GM10847 (cell line): ENCODE results near the gene RNF38.

Source experiments
- POLR2A ChIP-seq: IDR thresholded peaks from 2 replicates; pipeline ENCODE4 v1.6.1; 2011; ENCODE audit not compliant: insufficient read length; ENCODE audit errors: extremely low read depth

The RNF38 gene

DNA sequence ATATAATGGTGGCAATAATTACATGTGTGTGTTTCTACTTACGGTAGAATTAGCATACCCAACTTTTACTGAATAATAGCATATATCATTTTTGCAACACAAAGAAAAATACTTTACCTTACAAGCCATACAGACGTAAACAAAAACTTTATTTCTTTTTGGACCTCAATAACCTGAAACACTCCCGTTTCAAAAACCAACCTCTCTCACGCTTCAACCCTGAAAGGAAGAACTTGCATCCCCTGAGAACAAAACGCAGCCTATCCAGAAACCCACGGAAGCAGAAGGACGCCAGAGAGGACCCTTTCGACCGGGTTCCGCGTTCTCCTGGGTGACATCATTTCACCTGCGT is at the start of gene RNF38:
Gene RNF38, minus strand, starts transcription at position 290 of the 352 bp plus-strand sequence. Its CDS starts 161 bp downstream, at position 129.
- TF ChIP-seq POLR2A, result no peak

- TF ChIP-seq POLR2A, result no peak
These were observed 47.9 kb upstream of the RNF38 start for GRCh38 chr9:36448017-36448416.

DNA sequence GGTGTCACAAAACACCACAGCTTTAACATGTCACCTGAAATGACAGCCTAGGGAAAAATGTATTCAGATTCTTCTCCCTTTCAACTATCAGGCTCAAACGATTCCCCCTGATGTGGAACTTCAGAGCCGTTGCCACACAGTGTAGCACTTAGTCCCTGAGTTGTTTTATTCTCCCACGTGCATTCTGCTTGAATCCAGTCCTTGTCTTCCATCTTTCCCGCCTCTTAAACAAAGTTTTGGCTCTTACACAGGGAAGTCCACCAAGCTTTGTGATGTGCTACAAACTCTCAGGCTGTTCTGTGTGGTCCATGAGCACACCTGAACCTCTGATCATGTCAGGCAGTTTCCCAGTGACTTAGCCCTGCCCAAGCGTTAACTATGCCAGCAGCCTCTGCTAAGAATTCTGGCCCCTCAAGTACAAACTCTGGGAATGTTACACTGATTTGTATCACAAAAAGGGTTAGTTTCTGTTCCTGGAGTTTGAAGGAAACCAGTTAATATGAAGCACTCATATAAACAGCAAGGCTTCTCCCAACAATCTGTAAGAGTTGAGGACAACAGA is 45.8 kb upstream of the RNF38 start:
- no peak for TF ChIP-seq POLR2A

- TF ChIP-seq POLR2A, result no peak
These were observed 44.1 kb upstream of the RNF38 start for GRCh38 chr9:36444203-36444602.

- no peak for TF ChIP-seq POLR2A
These were observed 43.5 kb upstream of the RNF38 start for GRCh38 chr9:36443581-36443980.

- TF ChIP-seq POLR2A, result no peak
These were observed 42.6 kb upstream of the RNF38 start for GRCh38 chr9:36442710-36443109.

DNA sequence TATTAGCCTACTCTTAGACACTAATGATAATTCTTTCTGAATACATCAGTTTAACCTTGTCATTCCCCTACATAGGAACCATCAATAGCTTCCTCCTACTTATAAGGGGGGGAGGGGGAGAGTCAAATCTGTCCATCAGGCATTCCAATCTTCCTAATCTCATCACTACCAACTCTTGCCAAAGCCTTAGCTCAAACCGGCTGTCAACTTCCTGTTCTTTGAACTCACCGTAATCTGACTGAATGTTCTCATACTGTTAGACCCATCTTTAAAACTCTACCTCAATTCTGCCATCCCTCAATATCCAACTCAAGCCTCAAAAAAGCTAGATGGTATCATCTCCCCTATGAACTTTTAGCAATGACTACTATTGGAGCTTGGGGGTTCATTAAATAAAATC is 41.9 kb upstream of the RNF38 start:
- no peak for TF ChIP-seq POLR2A

DNA sequence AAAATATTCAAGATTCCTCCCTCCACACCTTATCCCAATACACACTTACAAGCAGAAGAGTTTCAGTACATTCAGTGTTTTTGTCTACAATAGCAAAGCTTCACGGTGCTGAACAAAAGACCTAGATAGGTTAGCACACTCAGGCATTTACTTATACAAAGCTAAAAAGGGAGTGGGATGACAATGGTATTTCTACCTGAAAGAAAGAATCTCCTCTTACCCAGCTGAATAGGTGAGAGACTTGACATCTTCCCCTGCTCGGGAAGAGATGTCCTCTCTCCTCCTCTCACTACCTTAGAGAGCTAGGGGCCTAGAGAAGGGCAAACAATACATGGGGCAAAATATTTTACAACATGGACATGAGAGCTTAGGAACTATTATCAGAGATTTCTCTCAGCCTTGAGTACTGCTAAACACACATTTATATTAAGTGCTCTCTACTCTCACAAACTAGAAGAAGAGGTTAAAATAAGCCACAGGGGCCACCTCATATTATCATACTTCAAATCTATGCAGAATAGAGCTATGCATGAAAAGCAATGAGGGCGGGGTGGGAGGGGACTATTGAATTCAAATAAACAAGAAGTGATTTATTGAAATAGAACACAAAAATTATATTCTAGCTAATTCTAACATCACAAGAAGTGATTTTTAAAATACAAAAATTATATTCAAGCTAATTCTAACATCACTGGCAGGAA is 38.6 kb upstream of the RNF38 start:
- no peak for TF ChIP-seq POLR2A

GRCh38 chr9:36437790-36438189 is 37.7 kb upstream of the RNF38 start:
- TF ChIP-seq POLR2A, result no peak

GRCh38 chr9:36436909-36437308 is 36.8 kb upstream of the RNF38 start:
- TF ChIP-seq POLR2A, result no peak

- no peak for TF ChIP-seq POLR2A
These were observed 33.3 kb upstream of the RNF38 start for GRCh38 chr9:36433386-36433785.

- TF ChIP-seq POLR2A, result no peak
These were observed 31.0 kb upstream of the RNF38 start for GRCh38 chr9:36431078-36431477.

DNA sequence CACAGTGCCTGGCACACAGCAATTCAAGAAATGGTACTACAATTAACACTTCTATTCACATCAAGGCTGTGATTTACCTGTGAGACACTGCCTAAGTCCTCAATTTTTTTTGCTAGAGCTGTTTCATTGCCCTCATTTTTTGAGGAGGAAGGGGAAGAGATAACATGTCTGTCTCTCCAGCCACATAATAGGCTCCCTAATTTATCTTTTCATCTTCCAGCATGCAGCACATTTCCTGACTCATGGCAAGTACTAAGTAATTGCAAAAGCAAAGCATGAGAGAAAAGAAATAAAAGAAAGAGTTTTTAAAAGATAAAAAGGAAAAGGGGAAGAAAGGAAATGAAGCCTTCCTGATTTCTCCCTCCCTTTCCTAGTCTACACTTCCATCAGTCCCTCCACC is 26.9 kb upstream of the RNF38 start:
- TF ChIP-seq POLR2A, result no peak

DNA sequence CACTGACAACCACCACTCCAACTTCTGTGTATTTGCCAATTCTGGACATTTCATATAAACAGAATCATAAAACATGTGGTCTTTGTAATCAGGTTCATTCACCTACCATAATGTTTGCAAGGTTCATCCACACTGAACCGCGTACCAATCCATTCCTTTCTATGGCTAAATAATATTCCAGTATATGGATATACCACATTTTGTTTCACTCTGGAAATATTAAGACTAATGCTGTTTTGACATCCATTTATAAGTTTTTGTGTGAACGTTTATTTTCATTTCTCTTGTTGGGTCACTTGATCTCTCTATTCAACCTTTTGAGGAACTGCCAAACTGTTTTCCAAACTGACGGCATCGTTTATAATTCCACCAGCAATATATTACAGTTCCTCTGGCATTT is 26.3 kb upstream of the RNF38 start:
- no peak for TF ChIP-seq POLR2A

- no peak for TF ChIP-seq POLR2A
These were observed 24.4 kb upstream of the RNF38 start for GRCh38 chr9:36424289-36425055.

GRCh38 chr9:36423206-36423605 is 23.1 kb upstream of the RNF38 start:
- no peak for TF ChIP-seq POLR2A
